Suprapubic skin (tissue), 4 donors: ENCODE data around the gene MFAP3. TPM values are rescaled to one million over a fixed set of nuclear protein-coding genes. Genes with fewer than 3 reads are reported as not detected.

Source experiments
- DNase-seq, 2 donors: peaks; one replicate each; pipeline ENCODE4 v3.0.0-alpha.2; 2019; ENCODE audit warnings: low spot score in 2 of 2
- H3K27ac ChIP-seq: fragments of 200-600 bp; sonication (generic); one replicate; pipeline ENCODE4 v1.5.1; 2019
- H3K27me3 ChIP-seq: fragments of 200-600 bp; sonication (generic); one replicate; pipeline ENCODE4 v1.5.1; 2019
- H3K36me3 ChIP-seq: fragments of 200-600 bp; sonication (generic); one replicate; pipeline ENCODE4 v1.5.1; 2019
- H3K4me1 ChIP-seq: fragments of 200-600 bp; sonication (generic); one replicate; pipeline ENCODE4 v1.5.1; 2019
- H3K4me3 ChIP-seq: fragments of 200-600 bp; sonication (generic); one replicate; pipeline ENCODE4 v1.5.1; 2019; ENCODE audit warnings: mild to moderate bottlenecking
- H3K9me3 ChIP-seq: fragments of 200-600 bp; sonication (generic); one replicate; pipeline ENCODE4 v1.5.1; 2019
- EP300 ChIP-seq: sonication (generic); formaldehyde crosslinking; IDR thresholded peaks from one replicate; pipeline ENCODE4 v1.6.1; 2017; ENCODE audit warnings: antibody characterized with exemption
- POLR2A ChIP-seq, 2 donors: fragments of 450-650 bp; IDR thresholded peaks; one replicate each; pipeline ENCODE4 v1.6.1; 2017; ENCODE audit warnings: antibody characterized with exemption in 2 of 2, mild to moderate bottlenecking in 2 of 2, moderate library complexity in 2 of 2
- POLR2AphosphoS5 ChIP-seq, 3 donors: sonication (generic); formaldehyde crosslinking; IDR thresholded peaks; one replicate each; pipeline ENCODE4 v1.6.1; 2017; ENCODE audit warnings: antibody characterized with exemption in 3 of 3
- WGBS: methylation state at CpG from one replicate; pipeline ENCODE4 v1.1.5; 2018; 5-methylcytosine and 5-hydroxymethylcytosine counted together
- total RNA-seq, 4 donors: library from RNA; depleted of rRNA; stranded (reverse); fragments of >200 nt; gene quantifications; one replicate each; pipeline ENCODE4 v1.1.0, GENCODE V29; 2016
- TF ChIP-seq, protein P1 (sequence below), 2 donors: fragments of 200-600 bp in 1 of 2; fragments of 450-650 bp in 1 of 2; sonication (generic) in 1 of 2; IDR thresholded peaks; one replicate each; pipeline ENCODE4 v1.5.1; 2016 to 2019; ENCODE audit warnings: antibody characterized with exemption in 2 of 2, mild to moderate bottlenecking in 1 of 2, moderate library complexity in 1 of 2

Gene MFAP3
- total RNA-seq, 4 donors from 2014 or later = 32.9 to 48.4 (median 39.9) TPM

GRCh38 chr5:154084062-154084639 lies 45.4 kb downstream of the MFAP3 start:
- H3K36me3 ChIP-seq = no peaks in the 10 kb centered on the region
- H3K27ac ChIP-seq = no peak overlapping the region
- TF ChIP-seq POLR2A (IDR thresholded peaks at IDR 0.05) = no peak
- no peak for DNase-seq
- WGBS = 91% methylated on average over 5 of the region's 5 CpGs
- H3K4me1 ChIP-seq = no peaks in the 10 kb centered on the region
- no peak overlapping the region for H3K4me3 ChIP-seq
- H3K9me3 ChIP-seq = no peaks in the 10 kb centered on the region
- H3K27me3 ChIP-seq = no peaks in the 10 kb centered on the region

DNA sequence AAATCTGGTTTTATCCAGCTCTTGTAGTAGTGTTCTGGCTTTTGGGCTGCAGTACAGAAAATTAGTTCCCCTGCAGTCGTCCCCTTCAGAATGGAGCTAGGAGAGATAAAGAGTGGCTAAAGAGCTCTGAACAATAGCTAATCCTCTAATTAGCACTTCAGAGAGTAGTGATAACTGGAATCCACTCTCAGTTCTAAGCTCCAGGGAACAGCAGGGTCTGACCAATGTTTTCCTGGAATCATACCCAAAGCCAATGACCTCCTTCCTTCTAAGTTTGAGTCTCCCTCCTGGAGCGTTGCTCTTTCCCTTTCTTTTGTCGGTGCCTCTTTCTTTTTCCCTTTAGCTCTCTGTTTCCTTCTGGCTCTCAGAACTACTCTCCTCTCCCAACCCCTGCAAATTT lies 47.4 kb downstream of the MFAP3 start:
- Histone ChIP-seq H3K27me3 (no peaks in the 10 kb centered on the region), H3K9me3 (no peaks in the 10 kb centered on the region), H3K27ac (no peak overlapping the region), H3K4me1 (no peaks in the 10 kb centered on the region), H3K36me3 (no peaks in the 10 kb centered on the region), H3K4me3 (no peak overlapping the region)
- WGBS = 48% methylated on average over 3 of the region's 3 CpGs
- TF ChIP-seq POLR2A (IDR thresholded peaks at IDR 0.05) = no peak
- TF ChIP-seq POLR2AphosphoS5 (IDR thresholded peaks at IDR 0.05) = no peak
- TF ChIP-seq, protein P1, sequence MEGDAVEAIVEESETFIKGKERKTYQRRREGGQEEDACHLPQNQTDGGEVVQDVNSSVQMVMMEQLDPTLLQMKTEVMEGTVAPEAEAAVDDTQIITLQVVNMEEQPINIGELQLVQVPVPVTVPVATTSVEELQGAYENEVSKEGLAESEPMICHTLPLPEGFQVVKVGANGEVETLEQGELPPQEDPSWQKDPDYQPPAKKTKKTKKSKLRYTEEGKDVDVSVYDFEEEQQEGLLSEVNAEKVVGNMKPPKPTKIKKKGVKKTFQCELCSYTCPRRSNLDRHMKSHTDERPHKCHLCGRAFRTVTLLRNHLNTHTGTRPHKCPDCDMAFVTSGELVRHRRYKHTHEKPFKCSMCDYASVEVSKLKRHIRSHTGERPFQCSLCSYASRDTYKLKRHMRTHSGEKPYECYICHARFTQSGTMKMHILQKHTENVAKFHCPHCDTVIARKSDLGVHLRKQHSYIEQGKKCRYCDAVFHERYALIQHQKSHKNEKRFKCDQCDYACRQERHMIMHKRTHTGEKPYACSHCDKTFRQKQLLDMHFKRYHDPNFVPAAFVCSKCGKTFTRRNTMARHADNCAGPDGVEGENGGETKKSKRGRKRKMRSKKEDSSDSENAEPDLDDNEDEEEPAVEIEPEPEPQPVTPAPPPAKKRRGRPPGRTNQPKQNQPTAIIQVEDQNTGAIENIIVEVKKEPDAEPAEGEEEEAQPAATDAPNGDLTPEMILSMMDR (IDR thresholded peaks at IDR 0.05) = no peak
- no peak for TF ChIP-seq EP300
- DNase-seq = no peak

GRCh38 chr5:154086641-154087040 lies 47.9 kb downstream of the MFAP3 start:
- TF ChIP-seq POLR2AphosphoS5 (IDR thresholded peaks at IDR 0.05) = no peak
- TF ChIP-seq, protein P1 (IDR thresholded peaks at IDR 0.05) = no peak
- TF ChIP-seq EP300 = no peak
- no peak for TF ChIP-seq POLR2A (IDR thresholded peaks at IDR 0.05)
- Histone ChIP-seq H3K36me3 (no peaks in the 10 kb centered on the region), H3K27me3 (no peaks in the 10 kb centered on the region), H3K27ac (no peak overlapping the region), H3K4me1 (no peaks in the 10 kb centered on the region), H3K4me3 (no peak overlapping the region), H3K9me3 (no peaks in the 10 kb centered on the region)
- no peak for DNase-seq
- 49% methylated on average over 4 of the region's 4 CpGs for WGBS

DNA sequence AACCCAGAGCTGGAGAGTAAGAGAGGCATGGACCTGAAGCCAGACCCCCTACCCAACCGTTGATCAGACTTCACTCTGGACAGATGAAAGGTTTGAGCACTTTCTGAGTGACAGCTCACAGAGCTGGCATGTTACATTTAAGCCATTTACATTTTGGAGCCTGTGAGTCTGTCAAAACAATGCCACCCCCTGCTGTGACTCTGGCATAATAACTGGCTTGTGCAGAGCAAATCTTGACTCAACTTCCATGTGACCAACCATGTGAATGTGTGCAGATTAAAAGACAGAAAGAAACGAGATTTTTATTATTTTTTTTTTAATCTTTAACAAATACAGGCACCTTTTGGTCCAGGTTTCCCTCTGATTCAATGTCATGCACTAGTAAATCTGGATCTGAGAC lies 48.5 kb downstream of the MFAP3 start:
- H3K36me3 ChIP-seq = no peaks in the 10 kb centered on the region
- TF ChIP-seq, protein P1 (IDR thresholded peaks at IDR 0.05) = no peak
- TF ChIP-seq POLR2A (IDR thresholded peaks at IDR 0.05) (no peak), EP300 (no peak), POLR2AphosphoS5 (IDR thresholded peaks at IDR 0.05) (no peak)
- 38% methylated on average over 2 of the region's 2 CpGs for WGBS
- no peak overlapping the region for H3K27ac ChIP-seq
- DNase-seq = no peak
- H3K4me1 ChIP-seq = peaks cover under 1% of the 10 kb centered on the region
- H3K27me3 ChIP-seq = no peaks in the 10 kb centered on the region
- H3K9me3 ChIP-seq = no peaks in the 10 kb centered on the region
- no peak overlapping the region for H3K4me3 ChIP-seq

GRCh38 chr5:154088801-154089200 lies 50.0 kb downstream of the MFAP3 start:
- Histone ChIP-seq H3K27me3 (no peaks in the 10 kb centered on the region), H3K4me1 (peaks cover 5% of the 10 kb centered on the region), H3K9me3 (no peaks in the 10 kb centered on the region), H3K36me3 (no peaks in the 10 kb centered on the region), H3K27ac (no peak overlapping the region), H3K4me3 (no peak overlapping the region)
- no peak for DNase-seq
- TF ChIP-seq POLR2A (IDR thresholded peaks at IDR 0.05) (no peak), EP300 (no peak), POLR2AphosphoS5 (IDR thresholded peaks at IDR 0.05) (no peak)
- TF ChIP-seq, protein P1 (IDR thresholded peaks at IDR 0.05) = no peak
- 93% methylated on average over 5 of the region's 5 CpGs for WGBS

- no peak for TF ChIP-seq POLR2A (IDR thresholded peaks at IDR 0.05)
- TF ChIP-seq POLR2AphosphoS5 (IDR thresholded peaks at IDR 0.05) = no peak
- TF ChIP-seq, protein P1 (IDR thresholded peaks at IDR 0.05) = no peak
- TF ChIP-seq EP300 = no peak
- Histone ChIP-seq H3K4me3 (no peak overlapping the region), H3K27me3 (no peaks in the 10 kb centered on the region), H3K36me3 (no peaks in the 10 kb centered on the region), H3K4me1 (peaks cover 5% of the 10 kb centered on the region), H3K9me3 (no peaks in the 10 kb centered on the region), H3K27ac (no peak overlapping the region)
- 93% methylated on average over 6 of the region's 6 CpGs for WGBS
- no peak for DNase-seq
These were observed 51.9 kb downstream of the MFAP3 start for GRCh38 chr5:154090656-154091055.
